IMR-90 (cell line): ENCODE results near the gene CHD2. TPM values are rescaled to one million over a fixed set of nuclear protein-coding genes. Genes with fewer than 3 reads are reported as not detected.

ENCODE experiments used
- ATAC-seq: fragments of 200-7000 bp; cut with Tn5 transposase; 2 replicates; pipeline ENCODE4 v1.9.1; 2020; ENCODE audit warnings: low read depth, mild to moderate bottlenecking, moderate library complexity
- BruUV-seq: library from RNA; stranded (reverse); fragments of 400-500 nt; replicated peaks from 2 replicates; lab custom pipeline; 2021; lab: Mats Ljungman, UMichigan
- CTCF ChIA-PET: fragments of 300-600 bp; formaldehyde crosslinking; extraction: SDS; loops from one replicate; lab custom pipeline; 2021; ENCODE audit warnings: antibody characterized with exemption; lab: Yijun Ruan, JAX
- POLR2A ChIA-PET: fragments of 300-600 bp; sonication (Branson Sonifier 250); formaldehyde crosslinking; loops from one replicate; lab custom pipeline; 2022; ENCODE audit warnings: antibody characterized with exemption; ENCODE audit not compliant: unreplicated experiment; lab: Charles Lee
- DNase-seq: peaks from one replicate; pipeline ENCODE4 v3.0.0; 2013
- H2AFZ ChIP-seq: replicated peaks from 2 replicates; pipeline ENCODE3; 2013; ENCODE audit warnings: low read length, mild to moderate bottlenecking; ENCODE audit not compliant: poor library complexity
- H2AK5ac ChIP-seq: 2 replicates; pipeline ENCODE4 v1.6.1; 2013; ENCODE audit warnings: low read depth, low read length, inconsistent platforms
- H2AK9ac ChIP-seq: replicated peaks from 2 replicates; pipeline ENCODE3; 2013; ENCODE audit warnings: mild to moderate bottlenecking, low read depth, low read length, moderate library complexity; ENCODE audit not compliant: poor library complexity
- H2BK120ac ChIP-seq: 2 replicates; pipeline ENCODE4 v1.6.1; 2013; ENCODE audit warnings: low read depth, low read length, inconsistent platforms
- H2BK15ac ChIP-seq: 3 replicates; pipeline ENCODE4 v1.6.1; 2013; ENCODE audit warnings: low read depth, low read length, inconsistent platforms
- H2BK20ac ChIP-seq: 2 replicates; pipeline ENCODE4 v1.6.1; 2013; ENCODE audit warnings: low read depth, mild to moderate bottlenecking, inconsistent platforms, low read length, moderate library complexity
- H2BK5ac ChIP-seq: 2 replicates; pipeline ENCODE4 v1.6.1; 2013; ENCODE audit warnings: mild to moderate bottlenecking, low read depth, low read length, inconsistent platforms; ENCODE audit not compliant: poor library complexity, severe bottlenecking
- H3K14ac ChIP-seq: replicated peaks from 2 replicates; pipeline ENCODE4 v1.6.1; 2013; ENCODE audit warnings: low read depth, low read length, inconsistent platforms
- H3K18ac ChIP-seq: 2 replicates; pipeline ENCODE4 v1.6.1; 2013; ENCODE audit warnings: low read depth, low read length, control low read depth
- H3K23ac ChIP-seq: 2 replicates; pipeline ENCODE4 v1.6.1; 2013; ENCODE audit warnings: low read depth, low read length, inconsistent platforms
- H3K27ac ChIP-seq: 2 replicates; pipeline ENCODE4 v1.5.1; 2013; ENCODE audit warnings: mild to moderate bottlenecking, control low read depth, low read length; ENCODE audit not compliant: insufficient read depth
- H3K27me3 ChIP-seq: 2 replicates; pipeline ENCODE4 v1.6.1; 2013; ENCODE audit warnings: low read length; ENCODE audit not compliant: control insufficient read depth, insufficient read depth
- H3K36me3 ChIP-seq: 2 replicates; pipeline ENCODE4 v1.6.1; 2013; ENCODE audit warnings: low read length, mixed read lengths; ENCODE audit not compliant: control insufficient read depth, insufficient read depth
- H3K4ac ChIP-seq: 2 replicates; pipeline ENCODE4 v1.6.1; 2013; ENCODE audit warnings: low read depth, low read length, inconsistent platforms
- H3K4me1 ChIP-seq: 2 replicates; pipeline ENCODE4 v1.6.1; 2013; ENCODE audit warnings: low read length, mixed read lengths; ENCODE audit not compliant: control insufficient read depth, insufficient read depth
- H3K4me2 ChIP-seq: 2 replicates; pipeline ENCODE4 v1.6.1; 2013; ENCODE audit warnings: low read depth, mild to moderate bottlenecking, control low read depth, low read length, moderate library complexity
- H3K4me3 ChIP-seq: 2 replicates; pipeline ENCODE4 v1.5.1; 2013; ENCODE audit warnings: low read depth, mild to moderate bottlenecking, control low read depth, low read length, moderate library complexity; ENCODE audit not compliant: insufficient read depth
- H3K56ac ChIP-seq: 2 replicates; pipeline ENCODE4 v1.6.1; 2013; ENCODE audit warnings: low read length, inconsistent platforms; ENCODE audit not compliant: insufficient read depth; ENCODE audit errors: extremely low read depth
- H3K79me1 ChIP-seq, 2 experiments: 2 replicates each; pipeline ENCODE4 v1.6.1; 2013; ENCODE audit warnings: low read length in 2 of 2, inconsistent platforms in 1 of 2, low read depth in 1 of 2
- H3K9ac ChIP-seq: 2 replicates; pipeline ENCODE4 v1.6.1; 2013; ENCODE audit warnings: low read depth, low read length, control low read depth
- H3K9me1 ChIP-seq: 2 replicates; pipeline ENCODE4 v1.6.1; 2013; ENCODE audit warnings: low read length, inconsistent platforms; ENCODE audit not compliant: insufficient read depth
- H3K9me3 ChIP-seq: 2 replicates; pipeline ENCODE4 v1.6.1; 2013; ENCODE audit warnings: low read length; ENCODE audit not compliant: control insufficient read depth, insufficient read depth
- H4K20me1 ChIP-seq: 2 replicates; pipeline ENCODE4 v1.6.1; 2013; ENCODE audit warnings: low read length, inconsistent platforms; ENCODE audit not compliant: insufficient read depth
- H4K5ac ChIP-seq: 2 replicates; pipeline ENCODE4 v1.6.1; 2013; ENCODE audit warnings: mild to moderate bottlenecking, low read depth, low read length, control low read depth
- H4K8ac ChIP-seq, 2 experiments: 2 replicates each; pipeline ENCODE4 v1.6.1; 2013; ENCODE audit warnings: low read depth in 2 of 2, low read length in 2 of 2, control low read depth in 1 of 2, inconsistent platforms in 1 of 2
- H4K91ac ChIP-seq: 2 replicates; pipeline ENCODE4 v1.6.1; 2013; ENCODE audit warnings: low read depth, low read length, inconsistent platforms; ENCODE audit not compliant: insufficient read depth
- BHLHE40 ChIP-seq: fragments of 150-350 bp; IDR thresholded peaks from 2 replicates; pipeline ENCODE4 v1.6.1; 2016; ENCODE audit warnings: mild to moderate bottlenecking, low read depth, low read length
- CEBPB ChIP-seq: IDR thresholded peaks from 2 replicates; pipeline ENCODE4 v1.6.1; 2012; ENCODE audit warnings: low read depth, low read length, improper control_type of control experiment
- CHD1 ChIP-seq: IDR thresholded peaks from 2 replicates; pipeline ENCODE4 v1.6.1; 2012; ENCODE audit warnings: low read depth, low read length, improper control_type of control experiment
- ELK1 ChIP-seq: fragments of 150-350 bp; IDR thresholded peaks from 2 replicates; pipeline ENCODE4 v1.6.1; 2016; ENCODE audit warnings: low read depth, mild to moderate bottlenecking, low read length, moderate library complexity, borderline replicate concordance
- FOS ChIP-seq: fragments of 150-350 bp; IDR thresholded peaks from 2 replicates; pipeline ENCODE4 v1.6.1; 2016; ENCODE audit warnings: low read depth, low read length
- MAFK ChIP-seq: IDR thresholded peaks from 2 replicates; pipeline ENCODE4 v1.6.1; 2012; ENCODE audit warnings: low read depth, low read length, improper control_type of control experiment
- MXI1 ChIP-seq: IDR thresholded peaks from 2 replicates; pipeline ENCODE4 v1.6.1; 2012; ENCODE audit warnings: low read depth, mild to moderate bottlenecking, low read length, moderate library complexity, borderline replicate concordance
- POLR2A ChIP-seq: IDR thresholded peaks from 2 replicates; pipeline ENCODE4 v1.6.1; 2012; ENCODE audit warnings: mild to moderate bottlenecking, low read depth, low read length
- RAD21 ChIP-seq: IDR thresholded peaks from 2 replicates; pipeline ENCODE4 v1.6.1; 2012; ENCODE audit warnings: low read length, improper control_type of control experiment
- RCOR1 ChIP-seq: IDR thresholded peaks from 2 replicates; pipeline ENCODE4 v1.6.1; 2012; ENCODE audit warnings: mild to moderate bottlenecking, low read length, improper control_type of control experiment; ENCODE audit not compliant: insufficient replicate concordance
- RFX5 ChIP-seq: IDR thresholded peaks from 2 replicates; pipeline ENCODE4 v1.8.0; 2012; ENCODE audit warnings: low read depth, mild to moderate bottlenecking, low read length, moderate library complexity
- SMC3 ChIP-seq: fragments of 150-350 bp; IDR thresholded peaks from 2 replicates; pipeline ENCODE4 v1.6.1; 2016; ENCODE audit warnings: low read depth, mild to moderate bottlenecking, antibody characterized with exemption, low read length, moderate library complexity
- USF2 ChIP-seq: fragments of 150-350 bp; IDR thresholded peaks from 2 replicates; pipeline ENCODE4 v1.6.1; 2017; ENCODE audit warnings: mild to moderate bottlenecking, antibody characterized with exemption, low read length, low read depth
- WGBS, 2 experiments: methylation state at CpG; one replicate each; pipeline versions ENCODE4 v1.1.5 to v1.1.7; 2013; ENCODE audit warnings: missing lambda C conversion rate in 2 of 2; ENCODE audit not compliant: insufficient read length in 1 of 2; ENCODE audit errors: extremely low coverage in 2 of 2; 5-methylcytosine and 5-hydroxymethylcytosine counted together
- dilution Hi-C: fragments of 300-500 bp; cut with HindIII; formaldehyde crosslinking; loops from one replicate; pipeline ENCODE4 v1.14.3; 2018; ENCODE audit warnings: low sequenced_read_pairs; ENCODE audit not compliant: unreplicated experiment
- in situ Hi-C: fragments of 300-500 bp; cut with MboI; formaldehyde crosslinking; loops from 3 replicates; pipeline ENCODE4 v1.14.3; 2019; ENCODE audit warnings: low sequenced_read_pairs, inconsistent platforms, mixed read lengths
- intact Hi-C: fragments of 100-400 bp; cut with micrococcal nuclease; formaldehyde crosslinking; loops from 2 replicates; pipeline ENCODE4 v1.10.0; 2022
- polyA plus RNA-seq, 3 experiments: library from polyadenylated mRNA; depleted of rRNA; stranded (reverse); fragments of >200 nt; gene quantifications; 2 replicates each; pipeline ENCODE4 v1.2.3, GENCODE V29; 2012; ENCODE audit warnings: low replicate concordance in 1 of 3
- total RNA-seq: library from RNA; depleted of rRNA; stranded (reverse); fragments of >200 nt; gene quantifications from 2 replicates; pipeline ENCODE4 v1.2.3, GENCODE V29; 2012

CHD2 gene
- total and polyA plus RNA-seq, 2 of the 4 experiments (the other 2 are of a cell fraction), result 44.9 to 64.7 TPM

GRCh38 chr15:93029836-93030429 lies 129.8 kb downstream of the CHD2 start (continued):
- no peak for TF ChIP-seq BHLHE40

- Histone ChIP-seq H3K4ac (no peak overlapping the region), H3K4me2 (no peak overlapping the region), H3K56ac (no peak overlapping the region), H3K18ac (no peak overlapping the region), H4K91ac (no peak overlapping the region), H3K27ac (no peak overlapping the region), H4K5ac (no peak overlapping the region), H3K9ac (no peak overlapping the region), H3K23ac (no peak overlapping the region), H3K36me3 (peaks cover 19% of the 10 kb centered on the region), H3K9me1 (peaks cover 3% of the 10 kb centered on the region; the same call in 1 of the 2 replicates), H2AK9ac (peak overlapping the region; percentile 18), H4K20me1 (peaks cover 29% of the 10 kb centered on the region), H3K4me3 (no peak overlapping the region), H2BK15ac (no peak overlapping the region), H2AK5ac (no peak overlapping the region), H3K4me1 (peaks cover 22% of the 10 kb centered on the region), H4K8ac (peak overlapping the region in 1 of 2 experiments; percentile 36; a peak in 1 of 4 replicates), H3K27me3 (no peaks in the 10 kb centered on the region), H3K9me3 (no peaks in the 10 kb centered on the region), H2BK20ac (no peak overlapping the region), H2AFZ (peak overlapping the region; percentile 81), H3K79me1 (peaks cover 12 to 18% of the 10 kb centered on the region in 2 experiments), H2BK120ac (no peak overlapping the region), H2BK5ac (no peak overlapping the region), H3K14ac (no peak overlapping the region)
- WGBS, 2 experiments, result 13% methylated on average over 2 of the region's 20 CpGs; no CpG with 5 or more reads in 1 of the 2 experiments
- POLR2A ChIA-PET, result no interaction called here
- ATAC-seq (peak; percentile 83), DNase-seq (peak; percentile 47)
- CTCF ChIA-PET, result interaction anchor here (0.6 to 3.0 kb wide), 7 partner anchors 15 to 1291 kb away, joined by 3 to 20 read pairs (median 3); no protein-coding TSS in a partner anchor
- no TSS peak for BruUV-seq
- intact Hi-C loops (loop anchor here (1.0 to 10.0 kb wide), 4 partner anchors 42 to 1294 kb away; no protein-coding TSS in a partner anchor), dilution Hi-C loops (no loop called here), in situ Hi-C loops (loop anchor here (5.0 to 10.0 kb wide), 3 partner anchors 964 to 1294 kb away; no protein-coding TSS in a partner anchor)
- TF ChIP-seq MAFK, result no peak
- no peak for TF ChIP-seq CEBPB
- TF ChIP-seq BHLHE40, result no peak
- TF ChIP-seq RAD21, result peak; percentile 81
- TF ChIP-seq RCOR1, result no peak
- no peak for TF ChIP-seq FOS
- TF ChIP-seq RFX5, result no peak
- no peak for TF ChIP-seq USF2
- no peak for TF ChIP-seq POLR2A
- TF ChIP-seq CHD1, result no peak
- peak; percentile 66 for TF ChIP-seq SMC3
- TF ChIP-seq MXI1, result no peak
- TF ChIP-seq ELK1, result no peak
Observed at GRCh38 chr15:93030430-93031102, 130.4 kb downstream of the CHD2 start.
